GM06990 (cell line): ENCODE results near the gene PRM1.
A peak's percentile ranks its signal among the peaks of the same experiment; 100 is the strongest.

Experiments
- DNase-seq: peaks from one replicate; pipeline ENCODE4 v3.0.0-alpha.2; 2011; ENCODE audit not compliant: insufficient read length; ENCODE audit errors: extremely low read depth
- H3K27me3 ChIP-seq: replicated peaks from 2 replicates; pipeline ENCODE4 v1.6.0; 2011; ENCODE audit warnings: low read length; ENCODE audit not compliant: control insufficient read depth, insufficient read depth
- H3K36me3 ChIP-seq: 2 replicates; pipeline ENCODE4 v1.5.1; 2011; ENCODE audit warnings: low read length; ENCODE audit not compliant: control insufficient read depth, insufficient read depth
- H3K4me3 ChIP-seq: replicated peaks from 2 replicates; pipeline ENCODE4 v1.5.1; 2011; ENCODE audit warnings: low read depth, mild to moderate bottlenecking, control low read depth, low read length
- TF ChIP-seq, protein P1 (sequence below): IDR thresholded peaks from 2 replicates; pipeline ENCODE4 v1.5.1; 2011; ENCODE audit warnings: low read length, control low read depth, mild to moderate bottlenecking, inconsistent platforms; ENCODE audit not compliant: insufficient read depth, poor library complexity, severe bottlenecking

PRM1 gene, protein sequence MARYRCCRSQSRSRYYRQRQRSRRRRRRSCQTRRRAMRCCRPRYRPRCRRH

DNA sequence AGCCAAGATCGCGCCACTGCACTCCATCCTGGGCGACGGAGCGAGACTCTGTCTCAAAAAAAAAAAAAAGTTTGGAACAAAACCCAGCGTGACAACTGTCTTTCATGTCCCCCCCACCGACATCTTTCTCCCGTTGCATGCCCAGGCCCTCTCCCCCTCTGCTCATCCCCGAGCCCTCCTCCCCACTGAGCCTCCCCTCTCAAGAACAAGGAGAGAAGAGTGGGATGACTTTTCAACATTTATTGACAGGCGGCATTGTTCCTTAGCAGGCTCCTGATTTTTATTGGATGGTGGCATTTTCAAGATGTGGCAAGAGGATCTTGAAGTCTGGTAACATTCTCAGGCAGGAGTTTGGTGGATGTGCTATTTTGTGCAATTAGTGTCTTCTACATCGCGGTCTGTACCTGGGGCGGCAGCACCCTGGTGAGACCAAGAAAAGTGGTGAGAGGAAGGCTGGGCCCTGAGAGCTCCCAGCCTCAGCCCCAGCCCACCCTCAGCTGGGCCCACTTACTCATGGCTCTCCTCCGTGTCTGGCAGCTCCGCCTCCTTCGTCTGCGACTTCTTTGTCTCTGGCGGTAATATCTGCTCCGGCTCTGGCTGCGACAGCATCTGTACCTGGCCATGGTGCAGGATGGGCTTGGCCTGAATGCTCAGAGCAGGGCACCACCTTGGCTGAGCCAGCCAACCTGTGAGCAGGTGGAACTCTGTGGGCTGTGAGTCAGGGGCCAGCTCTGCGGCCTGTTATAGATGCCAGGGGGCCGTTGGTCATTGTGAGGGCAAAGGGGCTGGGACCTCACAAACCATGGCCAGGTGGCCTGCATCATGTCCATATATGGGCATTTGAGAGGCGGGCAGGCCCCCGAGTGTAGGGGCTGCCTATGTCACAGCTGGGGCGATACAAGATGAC lies at the start of gene PRM1:
Gene PRM1 (minus strand): TSS at position 715 of the 907 bp plus-strand sequence. CDS start 92 bp downstream, at position 623.
- TF ChIP-seq, protein P1, sequence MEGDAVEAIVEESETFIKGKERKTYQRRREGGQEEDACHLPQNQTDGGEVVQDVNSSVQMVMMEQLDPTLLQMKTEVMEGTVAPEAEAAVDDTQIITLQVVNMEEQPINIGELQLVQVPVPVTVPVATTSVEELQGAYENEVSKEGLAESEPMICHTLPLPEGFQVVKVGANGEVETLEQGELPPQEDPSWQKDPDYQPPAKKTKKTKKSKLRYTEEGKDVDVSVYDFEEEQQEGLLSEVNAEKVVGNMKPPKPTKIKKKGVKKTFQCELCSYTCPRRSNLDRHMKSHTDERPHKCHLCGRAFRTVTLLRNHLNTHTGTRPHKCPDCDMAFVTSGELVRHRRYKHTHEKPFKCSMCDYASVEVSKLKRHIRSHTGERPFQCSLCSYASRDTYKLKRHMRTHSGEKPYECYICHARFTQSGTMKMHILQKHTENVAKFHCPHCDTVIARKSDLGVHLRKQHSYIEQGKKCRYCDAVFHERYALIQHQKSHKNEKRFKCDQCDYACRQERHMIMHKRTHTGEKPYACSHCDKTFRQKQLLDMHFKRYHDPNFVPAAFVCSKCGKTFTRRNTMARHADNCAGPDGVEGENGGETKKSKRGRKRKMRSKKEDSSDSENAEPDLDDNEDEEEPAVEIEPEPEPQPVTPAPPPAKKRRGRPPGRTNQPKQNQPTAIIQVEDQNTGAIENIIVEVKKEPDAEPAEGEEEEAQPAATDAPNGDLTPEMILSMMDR: no peak
- DNase-seq: no peak
- Histone ChIP-seq H3K4me3 (no peak within 1 kb of the TSS), H3K36me3 (no peaks in the 10 kb centered on the region), H3K27me3 (no peaks in the 10 kb centered on the region)

GRCh38 chr16:11330526-11331237 lies 49.6 kb upstream of the PRM1 start:
- TF ChIP-seq, protein P1: no peak
- no peak overlapping the region for H3K4me3 ChIP-seq

DNA sequence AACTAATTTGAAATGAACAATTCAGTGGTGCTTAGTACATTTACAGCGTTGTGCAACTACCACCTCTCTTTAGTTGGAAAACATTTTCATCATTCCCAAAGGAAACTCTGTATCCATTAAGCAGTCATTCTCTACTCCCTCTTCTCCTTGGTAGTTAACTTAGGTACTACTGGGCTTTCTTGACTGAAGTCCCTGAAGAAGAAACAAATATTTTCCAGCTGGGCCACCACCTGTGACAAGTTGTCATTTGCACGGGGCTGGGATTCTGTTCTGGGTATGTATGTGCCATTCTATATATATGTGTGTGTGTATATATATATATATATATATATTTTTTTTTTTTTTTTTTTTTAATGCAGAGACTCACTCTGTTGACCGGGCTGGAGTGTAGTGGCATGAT lies 48.8 kb upstream of the PRM1 start:
- no peaks in the 10 kb centered on the region for H3K27me3 ChIP-seq
- H3K36me3 ChIP-seq: no peaks in the 10 kb centered on the region
- no peak overlapping the region for H3K4me3 ChIP-seq
- no peak for DNase-seq
- TF ChIP-seq, protein P1: no peak

More at GRCh38 chr16:11330526-11331237, 49.6 kb upstream of the PRM1 start:
- H3K36me3 ChIP-seq: no peaks in the 10 kb centered on the region
- no peak for DNase-seq
- H3K27me3 ChIP-seq: no peaks in the 10 kb centered on the region

- no peaks in the 10 kb centered on the region for H3K27me3 ChIP-seq
- peak overlapping the region; percentile 33 for H3K4me3 ChIP-seq
- no peak for DNase-seq
- no peaks in the 10 kb centered on the region for H3K36me3 ChIP-seq
- TF ChIP-seq, protein P1: no peak
Observed at GRCh38 chr16:11329071-11329491, 48.0 kb upstream of the PRM1 start.

DNA sequence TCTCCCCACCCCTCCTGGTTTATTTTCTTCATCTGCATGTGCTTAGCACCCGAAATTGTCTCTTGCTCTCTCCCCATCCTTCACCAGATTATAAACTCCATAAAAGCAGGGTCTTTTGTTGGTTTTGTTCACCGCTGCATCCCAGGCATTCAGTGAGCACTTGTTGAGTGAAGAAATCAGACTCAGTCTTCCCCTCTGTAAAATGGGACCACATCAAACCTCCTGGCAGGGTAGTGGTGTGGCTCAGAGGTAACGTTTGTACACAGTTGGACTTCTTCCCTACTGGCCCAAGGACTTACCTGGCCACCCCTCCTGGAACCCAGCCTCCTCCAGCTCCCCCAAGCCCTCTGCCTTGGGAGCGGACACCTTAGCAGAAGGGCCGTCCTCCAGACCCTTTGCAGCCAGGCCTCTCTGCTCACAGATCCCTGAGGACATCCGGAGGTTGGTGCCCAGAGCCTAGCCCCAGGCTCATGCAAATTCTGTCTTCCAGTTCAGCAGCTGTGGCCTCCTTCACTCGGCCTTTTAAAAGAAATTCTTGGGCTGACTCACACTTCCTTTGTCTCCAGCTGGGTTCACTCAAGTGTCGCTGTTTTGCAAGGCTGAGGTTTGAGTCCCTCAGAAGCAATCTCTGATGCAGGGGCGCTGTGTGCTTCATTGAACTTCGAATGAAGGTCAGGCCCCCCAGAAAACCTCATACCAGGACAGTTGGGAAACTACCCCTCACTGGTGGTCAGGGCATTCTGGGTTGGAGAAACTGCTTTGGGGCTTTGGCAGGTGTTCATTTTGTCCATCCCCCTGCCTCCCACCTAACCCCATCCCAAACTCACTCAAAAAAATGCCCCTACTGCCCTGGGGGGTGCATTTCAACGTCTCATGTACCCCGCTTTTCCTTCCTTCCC lies 47.3 kb upstream of the PRM1 start:
- TF ChIP-seq, protein P1: no peak
- H3K4me3 ChIP-seq: peak overlapping the region; percentile 53
- no peaks in the 10 kb centered on the region for H3K27me3 ChIP-seq
- H3K36me3 ChIP-seq: no peaks in the 10 kb centered on the region
- peak; percentile 83 for DNase-seq
